Fibroblast of villous mesenchyme (primary cell): ENCODE data around the gene CHGA. TPM values are rescaled to one million over a fixed set of nuclear protein-coding genes. Genes with fewer than 3 reads are reported as not detected.
A peak's percentile ranks its signal among the peaks of the same experiment; 100 is the strongest.

Experiments used
- DNase-seq: peaks from one replicate; pipeline ENCODE4 v3.0.0-alpha.2; 2010; ENCODE audit warnings: low read depth
- H3K4me3 ChIP-seq: 2 replicates; pipeline ENCODE4 v1.5.1; 2011; ENCODE audit warnings: low read depth, mild to moderate bottlenecking, low read length
- CTCF ChIP-seq: IDR thresholded peaks from 2 replicates; pipeline ENCODE4 v1.5.1; 2012; ENCODE audit warnings: low read depth, mild to moderate bottlenecking, low read length; ENCODE audit not compliant: insufficient read depth
- total RNA-seq: library from RNA; depleted of rRNA; stranded (reverse); fragments of >200 nt; gene quantifications from 2 replicates; pipeline ENCODE4 v1.2.3, GENCODE V29; 2012

CHGA gene
- total RNA-seq: not detected in 2 replicates

GRCh38 chr14:92922883-92923743 is at the start of gene CHGA:
CHGA (plus strand) TSS chr14:92923150; CDS start chr14:92923360, 210 bp downstream.
- peak; percentile 52 for DNase-seq
- no peak within 1 kb of the TSS for H3K4me3 ChIP-seq
- TF ChIP-seq CTCF: no peak

GRCh38 chr14:92874962-92875661 is 47.8 kb upstream of the CHGA start:
- H3K4me3 ChIP-seq: no peak overlapping the region
- TF ChIP-seq CTCF: no peak
- no peak for DNase-seq

GRCh38 chr14:92877757-92878431 is 45.1 kb upstream of the CHGA start:
- no peak overlapping the region for H3K4me3 ChIP-seq
- no peak for TF ChIP-seq CTCF
- no peak for DNase-seq

- DNase-seq: no peak
- no peak for TF ChIP-seq CTCF
- H3K4me3 ChIP-seq: no peak overlapping the region
These were observed 42.6 kb upstream of the CHGA start for GRCh38 chr14:92880351-92880750.

GRCh38 chr14:92880851-92881250 is 42.1 kb upstream of the CHGA start:
- H3K4me3 ChIP-seq: no peak overlapping the region
- peak; percentile 23 for DNase-seq
- peak; percentile 30 for TF ChIP-seq CTCF

GRCh38 chr14:92883066-92883465 is 39.9 kb upstream of the CHGA start:
- no peak for TF ChIP-seq CTCF
- no peak for DNase-seq
- H3K4me3 ChIP-seq: no peak overlapping the region
